Ishikawa (cell line): ENCODE measurements around the gene SEPTIN3.
A peak's percentile ranks its signal among the peaks of the same experiment; 100 is the strongest.

Source experiments
- CEBPB ChIP-seq: IDR thresholded peaks from 2 replicates; pipeline ENCODE4 v1.6.1; 2012
- CREB1 ChIP-seq: IDR thresholded peaks from 2 replicates; pipeline ENCODE4 v1.6.1; 2012; ENCODE audit warnings: low read depth
- EGR1 ChIP-seq: IDR thresholded peaks from 2 replicates; pipeline ENCODE4 v1.6.1; 2012
- EP300 ChIP-seq: IDR thresholded peaks from 2 replicates; pipeline ENCODE4 v1.6.1; 2012; ENCODE audit warnings: borderline replicate concordance
- FOXM1 ChIP-seq: IDR thresholded peaks from 2 replicates; pipeline ENCODE4 v1.6.1; 2012; ENCODE audit warnings: low read depth, borderline replicate concordance
- MAX ChIP-seq: IDR thresholded peaks from 2 replicates; pipeline ENCODE4 v1.6.1; 2012
- NFIC ChIP-seq: IDR thresholded peaks from 2 replicates; pipeline ENCODE4 v1.6.1; 2012
- RAD21 ChIP-seq: IDR thresholded peaks from 2 replicates; pipeline ENCODE4 v1.6.1; 2012; ENCODE audit warnings: low read depth
- TAF1 ChIP-seq: IDR thresholded peaks from 2 replicates; pipeline ENCODE4 v1.6.1; 2012; ENCODE audit warnings: low read depth, mild to moderate bottlenecking
- TCF12 ChIP-seq: IDR thresholded peaks from 2 replicates; pipeline ENCODE4 v1.6.1; 2012; ENCODE audit warnings: low read depth
- TEAD4 ChIP-seq: IDR thresholded peaks from 2 replicates; pipeline ENCODE4 v1.6.1; 2012
- YY1 ChIP-seq: IDR thresholded peaks from 2 replicates; pipeline ENCODE4 v1.6.1; 2012; ENCODE audit warnings: low read depth
- ZBTB7A ChIP-seq: IDR thresholded peaks from 2 replicates; pipeline ENCODE4 v1.6.1; 2012; ENCODE audit warnings: low read depth
- TF ChIP-seq, protein P1 (sequence below): IDR thresholded peaks from 2 replicates; pipeline ENCODE4 v1.6.1; 2012
- TF ChIP-seq, protein P2 (sequence below): IDR thresholded peaks from 2 replicates; pipeline ENCODE4 v1.6.1; 2012; ENCODE audit warnings: low read depth, mild to moderate bottlenecking

Gene SEPTIN3

DNA sequence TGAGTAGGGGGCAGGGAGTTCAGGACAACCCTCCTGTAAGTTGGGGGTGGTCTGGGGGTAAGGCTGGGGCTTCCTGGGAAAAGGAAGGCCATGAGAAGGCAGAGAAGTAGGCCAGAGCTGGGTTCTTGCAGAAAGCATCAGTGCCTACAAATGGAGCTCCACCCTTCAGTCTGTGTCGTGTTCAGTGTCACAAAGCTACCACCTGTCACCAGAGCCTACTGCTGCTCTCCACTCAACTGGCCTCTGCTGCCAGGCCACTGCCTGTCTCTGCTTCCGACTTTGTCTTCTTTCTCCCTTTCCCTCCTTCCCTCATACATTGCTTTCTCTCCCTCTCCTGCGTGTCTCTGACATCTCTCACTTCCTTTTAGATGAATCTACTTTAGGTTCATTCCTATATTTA is 26.0 kb downstream of the SEPTIN3 start:
- no peak for TF ChIP-seq ZBTB7A
- TF ChIP-seq, protein P1, sequence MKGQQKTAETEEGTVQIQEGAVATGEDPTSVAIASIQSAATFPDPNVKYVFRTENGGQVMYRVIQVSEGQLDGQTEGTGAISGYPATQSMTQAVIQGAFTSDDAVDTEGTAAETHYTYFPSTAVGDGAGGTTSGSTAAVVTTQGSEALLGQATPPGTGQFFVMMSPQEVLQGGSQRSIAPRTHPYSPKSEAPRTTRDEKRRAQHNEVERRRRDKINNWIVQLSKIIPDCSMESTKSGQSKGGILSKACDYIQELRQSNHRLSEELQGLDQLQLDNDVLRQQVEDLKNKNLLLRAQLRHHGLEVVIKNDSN: no peak
- TF ChIP-seq TEAD4: no peak
- no peak for TF ChIP-seq NFIC
- no peak for TF ChIP-seq TCF12
- TF ChIP-seq EGR1: no peak
- TF ChIP-seq, protein P2, sequence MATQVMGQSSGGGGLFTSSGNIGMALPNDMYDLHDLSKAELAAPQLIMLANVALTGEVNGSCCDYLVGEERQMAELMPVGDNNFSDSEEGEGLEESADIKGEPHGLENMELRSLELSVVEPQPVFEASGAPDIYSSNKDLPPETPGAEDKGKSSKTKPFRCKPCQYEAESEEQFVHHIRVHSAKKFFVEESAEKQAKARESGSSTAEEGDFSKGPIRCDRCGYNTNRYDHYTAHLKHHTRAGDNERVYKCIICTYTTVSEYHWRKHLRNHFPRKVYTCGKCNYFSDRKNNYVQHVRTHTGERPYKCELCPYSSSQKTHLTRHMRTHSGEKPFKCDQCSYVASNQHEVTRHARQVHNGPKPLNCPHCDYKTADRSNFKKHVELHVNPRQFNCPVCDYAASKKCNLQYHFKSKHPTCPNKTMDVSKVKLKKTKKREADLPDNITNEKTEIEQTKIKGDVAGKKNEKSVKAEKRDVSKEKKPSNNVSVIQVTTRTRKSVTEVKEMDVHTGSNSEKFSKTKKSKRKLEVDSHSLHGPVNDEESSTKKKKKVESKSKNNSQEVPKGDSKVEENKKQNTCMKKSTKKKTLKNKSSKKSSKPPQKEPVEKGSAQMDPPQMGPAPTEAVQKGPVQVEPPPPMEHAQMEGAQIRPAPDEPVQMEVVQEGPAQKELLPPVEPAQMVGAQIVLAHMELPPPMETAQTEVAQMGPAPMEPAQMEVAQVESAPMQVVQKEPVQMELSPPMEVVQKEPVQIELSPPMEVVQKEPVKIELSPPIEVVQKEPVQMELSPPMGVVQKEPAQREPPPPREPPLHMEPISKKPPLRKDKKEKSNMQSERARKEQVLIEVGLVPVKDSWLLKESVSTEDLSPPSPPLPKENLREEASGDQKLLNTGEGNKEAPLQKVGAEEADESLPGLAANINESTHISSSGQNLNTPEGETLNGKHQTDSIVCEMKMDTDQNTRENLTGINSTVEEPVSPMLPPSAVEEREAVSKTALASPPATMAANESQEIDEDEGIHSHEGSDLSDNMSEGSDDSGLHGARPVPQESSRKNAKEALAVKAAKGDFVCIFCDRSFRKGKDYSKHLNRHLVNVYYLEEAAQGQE: no peak
- no peak for TF ChIP-seq RAD21
- TF ChIP-seq YY1: no peak
- no peak for TF ChIP-seq TAF1
- TF ChIP-seq MAX: no peak
- no peak for TF ChIP-seq FOXM1

DNA sequence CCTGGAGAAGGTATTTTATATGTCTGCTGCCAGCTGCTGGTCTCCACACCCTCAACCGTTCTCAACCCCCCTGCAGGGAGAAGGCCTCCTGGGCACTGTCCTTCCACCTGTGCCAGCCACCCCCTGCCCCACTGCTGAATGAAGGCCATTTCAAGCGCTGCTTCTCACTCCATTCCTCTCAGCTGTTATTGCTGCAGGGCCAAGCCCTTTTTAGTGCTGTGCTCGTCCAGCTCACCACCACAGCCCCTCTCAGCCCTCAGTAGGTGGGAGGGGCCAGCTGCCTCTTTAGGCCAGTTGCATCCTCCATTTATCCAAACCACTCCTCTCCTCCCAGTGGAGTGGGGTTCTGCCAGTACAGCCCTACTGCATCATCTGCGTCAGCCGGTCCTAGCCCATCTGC is 27.6 kb downstream of the SEPTIN3 start:
- no peak for TF ChIP-seq ZBTB7A
- TF ChIP-seq CREB1: no peak
- TF ChIP-seq NFIC: no peak
- TF ChIP-seq CEBPB: no peak
- TF ChIP-seq RAD21: no peak
- no peak for TF ChIP-seq MAX
- TF ChIP-seq FOXM1: no peak
- no peak for TF ChIP-seq TAF1
- no peak for TF ChIP-seq EP300
- TF ChIP-seq, protein P2: no peak
- TF ChIP-seq EGR1: no peak
- TF ChIP-seq TCF12: no peak
- TF ChIP-seq, protein P1: no peak
- no peak for TF ChIP-seq YY1
- no peak for TF ChIP-seq TEAD4

GRCh38 chr22:41998361-41999261 is 29.4 kb downstream of the SEPTIN3 start, which contains the start of gene WBP2NL:
WBP2NL (plus strand) TSS chr22:41998788; CDS start chr22:41998819, 31 bp downstream.
- peak; percentile 93 for TF ChIP-seq YY1
- no peak for TF ChIP-seq TCF12
- peak; percentile 84 for TF ChIP-seq TAF1
- TF ChIP-seq, protein P1: peak; percentile 98
- TF ChIP-seq TEAD4: 0 out of 2 replicates have a peak, but pooled peaks have one; percentile 14
- TF ChIP-seq MAX: peak; percentile 98
- TF ChIP-seq FOXM1: no peak
- TF ChIP-seq ZBTB7A: no peak
- no peak for TF ChIP-seq CEBPB
- TF ChIP-seq CREB1: peak; percentile 43; the same call in 1 of the 2 replicates
- no peak for TF ChIP-seq EP300

DNA sequence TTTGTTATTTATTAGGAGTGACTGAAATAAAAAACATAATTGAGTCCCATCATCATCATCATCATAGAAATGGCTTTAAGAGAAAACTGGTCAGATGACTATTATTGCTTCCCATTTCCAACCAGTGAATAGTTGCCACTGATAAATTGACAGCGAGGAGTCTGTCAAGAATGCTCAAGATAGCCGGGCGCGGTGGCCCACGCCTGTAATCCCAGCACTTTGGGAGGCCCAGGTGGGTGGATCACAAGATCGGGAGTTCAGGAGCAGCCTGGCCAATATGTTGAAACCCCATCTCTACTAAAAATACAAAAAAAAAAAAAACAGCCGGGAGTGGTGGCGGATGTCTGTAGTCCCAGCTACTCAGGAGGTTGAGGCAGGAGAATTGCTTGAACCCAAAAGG is 31.2 kb downstream of the SEPTIN3 start:
- no peak for TF ChIP-seq CEBPB
- no peak for TF ChIP-seq NFIC
- TF ChIP-seq EP300: no peak
- TF ChIP-seq FOXM1: no peak
- TF ChIP-seq CREB1: no peak

- TF ChIP-seq YY1 (no peak), CREB1 (no peak), TAF1 (no peak), EGR1 (no peak), NFIC (no peak), MAX (no peak), TCF12 (no peak), TEAD4 (no peak), EP300 (no peak), ZBTB7A (no peak), RAD21 (no peak), FOXM1 (no peak), CEBPB (no peak)
- TF ChIP-seq, protein P1: no peak
- TF ChIP-seq, protein P2: no peak
Measured at GRCh38 chr22:42001121-42001520, 31.9 kb downstream of the SEPTIN3 start.
